Measurements from ENCODE around the gene MBOAT1.

MBOAT1 gene

GRCh38 chr6:20208687-20209378, 3.4 kb downstream of the MBOAT1 start:
- no peak for DNase-seq
- H3K36me3 ChIP-seq = no peaks in the 10 kb centered on the region
- peaks cover 0 to 34% (median 19%) of the 10 kb centered on the region in 4 donors for H3K4me1 ChIP-seq
- intact Hi-C loops (cut with DNase I; ENCODE audit: low total_unique reads) = no loop called here
- no peaks in the 10 kb centered on the region for H3K27me3 ChIP-seq
- H3K9me3 ChIP-seq = no peaks in the 10 kb centered on the region
- no peak overlapping the region for H3K27ac ChIP-seq
- TF ChIP-seq CTCF (IDR thresholded peaks at IDR 0.05) = no peak
- no peak overlapping the region for H3K4me3 ChIP-seq

- no peak overlapping the region for H3K27ac ChIP-seq
- H3K4me3 ChIP-seq = no peak overlapping the region
- no peak for TF ChIP-seq CTCF (IDR thresholded peaks at IDR 0.05)
- H3K9me3 ChIP-seq = no peaks in the 10 kb centered on the region
- peaks cover 0 to 27% (median 14%) of the 10 kb centered on the region in 4 donors for H3K4me1 ChIP-seq
- H3K27me3 ChIP-seq = no peaks in the 10 kb centered on the region
- DNase-seq = no peak
- intact Hi-C loops (cut with DNase I; ENCODE audit: low total_unique reads) = no loop called here
- H3K36me3 ChIP-seq = no peaks in the 10 kb centered on the region
Observed at GRCh38 chr6:20207088-20207418, 5.2 kb downstream of the MBOAT1 start.

- Histone ChIP-seq H3K4me3 (no peak overlapping the region), H3K27me3 (no peaks in the 10 kb centered on the region), H3K36me3 (no peaks in the 10 kb centered on the region), H3K4me1 (peaks cover 0 to 18% (median 10%) of the 10 kb centered on the region in 4 donors), H3K27ac (no peak overlapping the region), H3K9me3 (no peaks in the 10 kb centered on the region)
- no peak for TF ChIP-seq CTCF (IDR thresholded peaks at IDR 0.05)
- intact Hi-C loops (cut with DNase I; ENCODE audit: low total_unique reads) = no loop called here
- DNase-seq = no peak
Observed at GRCh38 chr6:20205722-20206161, 6.5 kb downstream of the MBOAT1 start.

- no peak for DNase-seq
- TF ChIP-seq CTCF (IDR thresholded peaks at IDR 0.05) = no peak
- intact Hi-C loops (cut with DNase I; ENCODE audit: low total_unique reads) = no loop called here
- Histone ChIP-seq H3K36me3 (no peaks in the 10 kb centered on the region), H3K27ac (no peak overlapping the region), H3K9me3 (no peaks in the 10 kb centered on the region), H3K4me3 (no peak overlapping the region), H3K27me3 (no peaks in the 10 kb centered on the region), H3K4me1 (peaks cover 0 to 7% (median 3%) of the 10 kb centered on the region in 4 donors)
Observed at GRCh38 chr6:20204512-20204894, 7.8 kb downstream of the MBOAT1 start.

- no peak for DNase-seq
- H3K4me1 ChIP-seq = peaks cover 0 to 7% (median 3%) of the 10 kb centered on the region in 4 donors
- TF ChIP-seq CTCF (IDR thresholded peaks at IDR 0.05) = no peak
- H3K4me3 ChIP-seq = no peak overlapping the region
- no peak overlapping the region for H3K27ac ChIP-seq
- H3K27me3 ChIP-seq = no peaks in the 10 kb centered on the region
- intact Hi-C loops (cut with DNase I; ENCODE audit: low total_unique reads) = no loop called here
- no peaks in the 10 kb centered on the region for H3K9me3 ChIP-seq
- no peaks in the 10 kb centered on the region for H3K36me3 ChIP-seq
Observed at GRCh38 chr6:20203561-20204511, 8.4 kb downstream of the MBOAT1 start.

All from tibial artery (tissue), 4 donors.